ENCODE results near the gene GTF2F2. TPM values are rescaled to one million over a fixed set of nuclear protein-coding genes. Genes with fewer than 3 reads are reported as not detected.

The GTF2F2 gene
- total RNA-seq, 6 experiments from 2014 or later, result 4.0 to 10.3 (median 6.0) TPM

GRCh38 chr13:45219123-45219891 lies 99.0 kb downstream of the GTF2F2 start:
- ATAC-seq, result peak; percentile 90 to 98 (median 97)
- H3K9me3 ChIP-seq, result no peaks in the 10 kb centered on the region
- WGBS (ENCODE audit: insufficient coverage, low coverage, low lambda C conversion rate, missing lambda C conversion rate), result 27% methylated on average over 5 of the region's 5 CpGs
- H3K4me3 ChIP-seq, result peak overlapping the region in 2 of 3 donors; percentile 14 to 28
- H3K27ac ChIP-seq, result peak overlapping the region; percentile 68 to 74 (median 71)
- H3K36me3 ChIP-seq, result no peaks in the 10 kb centered on the region
- DNase-seq, result no peak
- intact Hi-C loops (cut with DNase I), result no loop called here
- TF ChIP-seq, protein P1, sequence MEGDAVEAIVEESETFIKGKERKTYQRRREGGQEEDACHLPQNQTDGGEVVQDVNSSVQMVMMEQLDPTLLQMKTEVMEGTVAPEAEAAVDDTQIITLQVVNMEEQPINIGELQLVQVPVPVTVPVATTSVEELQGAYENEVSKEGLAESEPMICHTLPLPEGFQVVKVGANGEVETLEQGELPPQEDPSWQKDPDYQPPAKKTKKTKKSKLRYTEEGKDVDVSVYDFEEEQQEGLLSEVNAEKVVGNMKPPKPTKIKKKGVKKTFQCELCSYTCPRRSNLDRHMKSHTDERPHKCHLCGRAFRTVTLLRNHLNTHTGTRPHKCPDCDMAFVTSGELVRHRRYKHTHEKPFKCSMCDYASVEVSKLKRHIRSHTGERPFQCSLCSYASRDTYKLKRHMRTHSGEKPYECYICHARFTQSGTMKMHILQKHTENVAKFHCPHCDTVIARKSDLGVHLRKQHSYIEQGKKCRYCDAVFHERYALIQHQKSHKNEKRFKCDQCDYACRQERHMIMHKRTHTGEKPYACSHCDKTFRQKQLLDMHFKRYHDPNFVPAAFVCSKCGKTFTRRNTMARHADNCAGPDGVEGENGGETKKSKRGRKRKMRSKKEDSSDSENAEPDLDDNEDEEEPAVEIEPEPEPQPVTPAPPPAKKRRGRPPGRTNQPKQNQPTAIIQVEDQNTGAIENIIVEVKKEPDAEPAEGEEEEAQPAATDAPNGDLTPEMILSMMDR (IDR thresholded peaks at IDR 0.05), result no peak
- TF ChIP-seq POLR2A (IDR thresholded peaks at IDR 0.05), result peak; percentile 50
- H3K27me3 ChIP-seq, result no peaks in the 10 kb centered on the region
- peaks cover 0 to 19% (median 0%) of the 10 kb centered on the region in 4 donors for H3K4me1 ChIP-seq

- WGBS (ENCODE audit: insufficient coverage, low coverage, low lambda C conversion rate, missing lambda C conversion rate), result 29% methylated on average over 4 of the region's 4 CpGs
- TF ChIP-seq, protein P1 (IDR thresholded peaks at IDR 0.05), result no peak
- TF ChIP-seq POLR2A (IDR thresholded peaks at IDR 0.05), result no peak
- H3K27me3 ChIP-seq, result no peaks in the 10 kb centered on the region
- H3K27ac ChIP-seq, result peak overlapping the region; percentile 68 to 74 (median 71)
- DNase-seq (no peak), ATAC-seq (peak; percentile 18 to 80 (median 40))
- peaks cover 0 to 19% (median 0%) of the 10 kb centered on the region in 4 donors for H3K4me1 ChIP-seq
- no peaks in the 10 kb centered on the region for H3K36me3 ChIP-seq
- intact Hi-C loops (cut with DNase I), result no loop called here
- no peaks in the 10 kb centered on the region for H3K9me3 ChIP-seq
- peak overlapping the region in 1 of 3 donors; percentile 28 for H3K4me3 ChIP-seq
Measured at GRCh38 chr13:45219938-45220375, 99.6 kb downstream of the GTF2F2 start.

DNA sequence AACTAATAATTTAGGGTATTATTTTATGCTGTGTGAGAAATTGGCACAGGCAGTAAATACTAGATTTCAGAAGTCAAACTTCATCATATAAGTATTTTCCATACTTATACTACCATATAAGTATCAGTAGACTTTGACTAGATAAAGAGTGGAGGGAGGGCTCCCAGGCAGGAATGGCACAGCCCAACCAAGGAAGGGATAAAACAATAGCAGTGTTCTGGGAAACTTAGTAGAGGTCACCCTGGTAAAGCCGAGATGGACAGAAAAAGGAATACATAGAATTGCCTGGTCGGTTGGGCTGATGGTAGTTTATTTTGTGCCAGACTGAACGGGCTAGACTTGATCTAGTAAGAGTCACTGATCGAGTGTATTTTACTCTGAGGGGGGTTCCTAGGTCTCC lies 100.1 kb downstream of the GTF2F2 start:
- Histone ChIP-seq H3K36me3 (no peaks in the 10 kb centered on the region), H3K27ac (no peak overlapping the region), H3K4me3 (no peak overlapping the region), H3K27me3 (no peaks in the 10 kb centered on the region), H3K4me1 (peaks cover 0 to 19% (median 0%) of the 10 kb centered on the region in 4 donors), H3K9me3 (no peaks in the 10 kb centered on the region)
- no peak for ATAC-seq
- no peak for DNase-seq
- TF ChIP-seq, protein P1 (IDR thresholded peaks at IDR 0.05), result no peak
- no peak for TF ChIP-seq POLR2A (IDR thresholded peaks at IDR 0.05)
- intact Hi-C loops (cut with DNase I), result no loop called here
- WGBS (ENCODE audit: insufficient coverage, low coverage, low lambda C conversion rate, missing lambda C conversion rate), result 92% methylated on average over 4 of the region's 4 CpGs

- intact Hi-C loops (cut with DNase I), result no loop called here
- H3K27ac ChIP-seq, result no peak overlapping the region
- WGBS (ENCODE audit: insufficient coverage, low coverage, low lambda C conversion rate, missing lambda C conversion rate), result 79% methylated on average over 3 of the region's 3 CpGs
- no peak overlapping the region for H3K4me3 ChIP-seq
- H3K36me3 ChIP-seq, result no peaks in the 10 kb centered on the region
- H3K27me3 ChIP-seq, result no peaks in the 10 kb centered on the region
- H3K4me1 ChIP-seq, result peaks cover 0 to 19% (median 0%) of the 10 kb centered on the region in 4 donors
- TF ChIP-seq, protein P1 (IDR thresholded peaks at IDR 0.05), result no peak
- no peak for TF ChIP-seq POLR2A (IDR thresholded peaks at IDR 0.05)
- no peaks in the 10 kb centered on the region for H3K9me3 ChIP-seq
- DNase-seq (no peak), ATAC-seq (no peak)
Measured at GRCh38 chr13:45222516-45222915, 102.2 kb downstream of the GTF2F2 start.
